HL-60 (cell line): ENCODE results near the gene TOGARAM2.

Experiments used
- GABPA ChIP-seq: IDR thresholded peaks from 2 replicates; pipeline ENCODE4 v1.6.1; 2012; ENCODE audit warnings: low read depth
- POLR2AphosphoS5 ChIP-seq: IDR thresholded peaks from 2 replicates; pipeline ENCODE4 v1.6.1; 2012; ENCODE audit warnings: low read depth
- SPI1 ChIP-seq: IDR thresholded peaks from 2 replicates; pipeline ENCODE4 v1.6.1; 2012; ENCODE audit warnings: low read depth, mild to moderate bottlenecking, borderline replicate concordance
- TF ChIP-seq, protein P1 (sequence below): IDR thresholded peaks from one replicate; pipeline ENCODE4 v1.5.1; 2011; ENCODE audit warnings: low read length, control low read depth, inconsistent platforms; ENCODE audit not compliant: insufficient read depth

DNA sequence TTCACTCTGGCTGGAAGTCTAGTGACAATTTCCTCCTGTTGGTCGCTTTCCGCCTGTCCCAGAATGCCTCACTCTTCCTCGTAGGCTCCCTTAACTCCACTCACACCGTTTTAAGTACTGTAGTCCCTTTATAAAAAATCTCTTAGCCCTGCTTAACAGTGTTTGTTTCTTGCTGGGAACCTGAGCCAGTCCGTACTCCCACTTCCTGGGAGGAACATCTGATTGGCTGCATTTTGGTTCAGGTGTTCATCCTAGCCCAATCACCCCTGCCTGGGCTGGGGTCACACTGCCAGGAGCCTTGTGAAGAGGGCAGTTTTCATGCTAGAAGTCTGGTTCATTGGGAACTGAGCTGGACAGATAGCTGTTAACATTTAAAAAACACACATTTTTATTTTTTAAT is 25.6 kb upstream of the TOGARAM2 start:
- TF ChIP-seq POLR2AphosphoS5 = no peak
- TF ChIP-seq, protein P1, sequence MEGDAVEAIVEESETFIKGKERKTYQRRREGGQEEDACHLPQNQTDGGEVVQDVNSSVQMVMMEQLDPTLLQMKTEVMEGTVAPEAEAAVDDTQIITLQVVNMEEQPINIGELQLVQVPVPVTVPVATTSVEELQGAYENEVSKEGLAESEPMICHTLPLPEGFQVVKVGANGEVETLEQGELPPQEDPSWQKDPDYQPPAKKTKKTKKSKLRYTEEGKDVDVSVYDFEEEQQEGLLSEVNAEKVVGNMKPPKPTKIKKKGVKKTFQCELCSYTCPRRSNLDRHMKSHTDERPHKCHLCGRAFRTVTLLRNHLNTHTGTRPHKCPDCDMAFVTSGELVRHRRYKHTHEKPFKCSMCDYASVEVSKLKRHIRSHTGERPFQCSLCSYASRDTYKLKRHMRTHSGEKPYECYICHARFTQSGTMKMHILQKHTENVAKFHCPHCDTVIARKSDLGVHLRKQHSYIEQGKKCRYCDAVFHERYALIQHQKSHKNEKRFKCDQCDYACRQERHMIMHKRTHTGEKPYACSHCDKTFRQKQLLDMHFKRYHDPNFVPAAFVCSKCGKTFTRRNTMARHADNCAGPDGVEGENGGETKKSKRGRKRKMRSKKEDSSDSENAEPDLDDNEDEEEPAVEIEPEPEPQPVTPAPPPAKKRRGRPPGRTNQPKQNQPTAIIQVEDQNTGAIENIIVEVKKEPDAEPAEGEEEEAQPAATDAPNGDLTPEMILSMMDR = no peak
- no peak for TF ChIP-seq SPI1
- no peak for TF ChIP-seq GABPA
